ENCODE data around the gene ARMH1.

- TF ChIP-seq, protein P1, sequence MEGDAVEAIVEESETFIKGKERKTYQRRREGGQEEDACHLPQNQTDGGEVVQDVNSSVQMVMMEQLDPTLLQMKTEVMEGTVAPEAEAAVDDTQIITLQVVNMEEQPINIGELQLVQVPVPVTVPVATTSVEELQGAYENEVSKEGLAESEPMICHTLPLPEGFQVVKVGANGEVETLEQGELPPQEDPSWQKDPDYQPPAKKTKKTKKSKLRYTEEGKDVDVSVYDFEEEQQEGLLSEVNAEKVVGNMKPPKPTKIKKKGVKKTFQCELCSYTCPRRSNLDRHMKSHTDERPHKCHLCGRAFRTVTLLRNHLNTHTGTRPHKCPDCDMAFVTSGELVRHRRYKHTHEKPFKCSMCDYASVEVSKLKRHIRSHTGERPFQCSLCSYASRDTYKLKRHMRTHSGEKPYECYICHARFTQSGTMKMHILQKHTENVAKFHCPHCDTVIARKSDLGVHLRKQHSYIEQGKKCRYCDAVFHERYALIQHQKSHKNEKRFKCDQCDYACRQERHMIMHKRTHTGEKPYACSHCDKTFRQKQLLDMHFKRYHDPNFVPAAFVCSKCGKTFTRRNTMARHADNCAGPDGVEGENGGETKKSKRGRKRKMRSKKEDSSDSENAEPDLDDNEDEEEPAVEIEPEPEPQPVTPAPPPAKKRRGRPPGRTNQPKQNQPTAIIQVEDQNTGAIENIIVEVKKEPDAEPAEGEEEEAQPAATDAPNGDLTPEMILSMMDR (IDR thresholded peaks at IDR 0.05; ENCODE audit: low read depth, low read length, poor library complexity, severe bottlenecking) = no peak
- no peak for TF ChIP-seq EZH2phosphoT487 (IDR thresholded peaks at IDR 0.05; ENCODE audit: borderline replicate concordance, low read length)
These were observed 48.5 kb downstream of the ARMH1 start for GRCh38 chr1:44723064-44723463.

Measured in DOHH2 (cell line).